OCI-LY7 (cell line): ENCODE results near the gene KRTAP10-5. TPM values are rescaled to one million over a fixed set of nuclear protein-coding genes. Genes with fewer than 3 reads are reported as not detected.

Source experiments
- BruUV-seq: library from RNA; stranded (reverse); fragments of 400-500 nt; replicated peaks from 2 replicates; lab custom pipeline; 2021; lab: Mats Ljungman, UMichigan
- CTCF ChIA-PET: fragments of 300-600 bp; sonication (Branson Sonifier 250); formaldehyde crosslinking; loops from one replicate; lab custom pipeline; 2022; ENCODE audit warnings: antibody characterized with exemption; ENCODE audit not compliant: unreplicated experiment; lab: Charles Lee
- POLR2A ChIA-PET: fragments of 300-600 bp; sonication (Branson Sonifier 250); formaldehyde crosslinking; loops from one replicate; lab custom pipeline; 2022; ENCODE audit warnings: antibody characterized with exemption; lab: Charles Lee
- DNase-seq: peaks from one replicate; pipeline ENCODE4 v3.0.0-alpha.2; 2015; ENCODE audit warnings: low spot score
- H2AFZ ChIP-seq: fragments of 200-600 bp; sonication (generic), shearing (Covaris generic); 2 replicates; pipeline ENCODE4 v1.6.1; 2014; ENCODE audit warnings: mild to moderate bottlenecking, antibody characterized with exemption, low read length, moderate library complexity
- H3K27ac ChIP-seq: fragments of 200-600 bp; sonication (generic); 2 replicates; pipeline ENCODE4 v1.5.1; 2014; ENCODE audit warnings: mixed run types, low read depth, mild to moderate bottlenecking, moderate library complexity, low read length, inconsistent platforms; ENCODE audit not compliant: poor library complexity, severe bottlenecking
- H3K36me3 ChIP-seq: fragments of 200-600 bp; sonication (generic); 2 replicates; pipeline ENCODE4 v1.6.1; 2014; ENCODE audit warnings: mild to moderate bottlenecking, antibody characterized with exemption, low read length, moderate library complexity, mixed read lengths; ENCODE audit not compliant: insufficient read depth
- H3K4me1 ChIP-seq: fragments of 200-600 bp; sonication (generic); 2 replicates; pipeline ENCODE4 v1.5.1; 2014; ENCODE audit warnings: mild to moderate bottlenecking, low read length; ENCODE audit not compliant: insufficient read depth, poor library complexity, severe bottlenecking
- H3K4me2 ChIP-seq: fragments of 200-600 bp; sonication (generic); 2 replicates; pipeline ENCODE4 v1.6.1; 2014; ENCODE audit warnings: mild to moderate bottlenecking, low read length
- H3K4me3 ChIP-seq: fragments of 200-600 bp; sonication (generic); 2 replicates; pipeline ENCODE4 v1.5.1; 2014; ENCODE audit warnings: mild to moderate bottlenecking, low read depth, low read length; ENCODE audit not compliant: poor library complexity, severe bottlenecking
- H3K79me2 ChIP-seq: fragments of 200-600 bp; sonication (generic); 2 replicates; pipeline ENCODE4 v1.6.1; 2016; ENCODE audit warnings: low read depth, mild to moderate bottlenecking, low read length, moderate library complexity, mixed read lengths; ENCODE audit not compliant: insufficient read depth
- H3K9me2 ChIP-seq: fragments of 200-600 bp; sonication (generic); 2 replicates; pipeline ENCODE4 v1.6.1; 2016; ENCODE audit warnings: mild to moderate bottlenecking, low read length, mixed read lengths; ENCODE audit not compliant: insufficient read depth
- H3K9me3 ChIP-seq: fragments of 200-600 bp; sonication (generic); 2 replicates; pipeline ENCODE4 v1.6.1; 2014; ENCODE audit warnings: mild to moderate bottlenecking, mixed run types, low read length, mixed read lengths
- H4K20me1 ChIP-seq: fragments of 200-600 bp; sonication (generic); 2 replicates; pipeline ENCODE4 v1.6.1; 2014; ENCODE audit warnings: mild to moderate bottlenecking, antibody characterized with exemption, low read length, moderate library complexity, mixed read lengths; ENCODE audit not compliant: insufficient read depth
- EZH2phosphoT487 ChIP-seq: fragments of 200-600 bp; sonication (generic); IDR thresholded peaks from 2 replicates; pipeline ENCODE4 v1.6.1; 2018; ENCODE audit warnings: low read depth, borderline replicate concordance, mild to moderate bottlenecking, mixed run types, antibody characterized with exemption, low read length, moderate library complexity, mixed read lengths
- intact Hi-C: fragments of 100-400 bp; cut with micrococcal nuclease; formaldehyde crosslinking; loops from one replicate; pipeline ENCODE4 v1.10.0; 2022; ENCODE audit not compliant: unreplicated experiment
- total RNA-seq, 2 experiments: library from RNA; depleted of rRNA in 1 of 2; stranded (reverse); fragments of >200 nt in 1 of 2; shearing (Covaris generic) in 1 of 2; gene quantifications; 2 replicates each; pipeline ENCODE4 v1.2.3, GENCODE V29; 2014 to 2022
- TF ChIP-seq, protein P1 (sequence below): fragments of 200-600 bp; sonication (generic); conservative IDR thresholded peaks from 2 replicates; pipeline ENCODE4 v1.5.1; 2014; ENCODE audit warnings: mild to moderate bottlenecking, antibody characterized with exemption, low read length, moderate library complexity, mixed read lengths

The KRTAP10-5 gene
- total RNA-seq, 2 experiments from 2014 or later: not detected

DNA sequence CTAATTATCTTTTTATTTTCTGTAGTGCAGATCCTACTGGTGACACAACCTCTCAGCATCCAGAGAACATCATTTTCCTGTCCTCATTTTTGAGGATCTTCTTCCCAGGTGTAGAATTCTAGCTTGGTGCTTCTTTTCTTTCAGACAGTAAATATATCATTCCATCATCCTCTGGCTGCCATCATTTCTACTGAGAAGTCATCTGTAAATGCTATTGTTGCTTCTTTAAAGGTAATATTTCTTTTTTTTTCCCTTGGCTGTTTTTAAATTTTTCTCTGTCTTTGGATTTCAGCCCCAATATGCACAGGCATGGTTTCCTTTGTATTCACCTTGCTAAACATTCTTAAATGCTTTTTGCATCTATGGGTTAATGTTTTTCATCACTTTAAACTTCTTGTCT is 43.2 kb upstream of the KRTAP10-5 start:
- CTCF ChIA-PET: no interaction called here

GRCh38 chr21:44619886-44620285 is 39.5 kb upstream of the KRTAP10-5 start:
- Histone ChIP-seq H3K9me3 (peaks cover 26% of the 10 kb centered on the region), H3K4me2 (no peak overlapping the region), H3K79me2 (no peaks in the 10 kb centered on the region), H3K36me3 (no peaks in the 10 kb centered on the region), H3K27ac (no peak overlapping the region), H2AFZ (no peak overlapping the region; the same call in 1 of the 2 replicates), H3K4me1 (peaks cover 12% of the 10 kb centered on the region), H4K20me1 (no peaks in the 10 kb centered on the region), H3K4me3 (no peak overlapping the region), H3K9me2 (no peaks in the 10 kb centered on the region)
- TF ChIP-seq, protein P1, sequence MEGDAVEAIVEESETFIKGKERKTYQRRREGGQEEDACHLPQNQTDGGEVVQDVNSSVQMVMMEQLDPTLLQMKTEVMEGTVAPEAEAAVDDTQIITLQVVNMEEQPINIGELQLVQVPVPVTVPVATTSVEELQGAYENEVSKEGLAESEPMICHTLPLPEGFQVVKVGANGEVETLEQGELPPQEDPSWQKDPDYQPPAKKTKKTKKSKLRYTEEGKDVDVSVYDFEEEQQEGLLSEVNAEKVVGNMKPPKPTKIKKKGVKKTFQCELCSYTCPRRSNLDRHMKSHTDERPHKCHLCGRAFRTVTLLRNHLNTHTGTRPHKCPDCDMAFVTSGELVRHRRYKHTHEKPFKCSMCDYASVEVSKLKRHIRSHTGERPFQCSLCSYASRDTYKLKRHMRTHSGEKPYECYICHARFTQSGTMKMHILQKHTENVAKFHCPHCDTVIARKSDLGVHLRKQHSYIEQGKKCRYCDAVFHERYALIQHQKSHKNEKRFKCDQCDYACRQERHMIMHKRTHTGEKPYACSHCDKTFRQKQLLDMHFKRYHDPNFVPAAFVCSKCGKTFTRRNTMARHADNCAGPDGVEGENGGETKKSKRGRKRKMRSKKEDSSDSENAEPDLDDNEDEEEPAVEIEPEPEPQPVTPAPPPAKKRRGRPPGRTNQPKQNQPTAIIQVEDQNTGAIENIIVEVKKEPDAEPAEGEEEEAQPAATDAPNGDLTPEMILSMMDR: no peak
- no peak for TF ChIP-seq EZH2phosphoT487
- ChIA-PET CTCF (no interaction called here), POLR2A (interaction anchor here (1.2 kb wide), 1 partner anchor 981 kb away, joined by 6 read pairs; no protein-coding TSS in a partner anchor)
- BruUV-seq: no TSS peak
- intact Hi-C loops: no loop called here
- no peak for DNase-seq

More for the DNA sequence above, 43.2 kb upstream of the KRTAP10-5 start:
- Histone ChIP-seq H3K4me1 (peaks cover 7% of the 10 kb centered on the region), H2AFZ (no peak overlapping the region), H3K36me3 (no peaks in the 10 kb centered on the region), H4K20me1 (no peaks in the 10 kb centered on the region), H3K4me2 (no peak overlapping the region), H3K27ac (no peak overlapping the region), H3K4me3 (no peak overlapping the region), H3K9me3 (peaks cover 26% of the 10 kb centered on the region), H3K9me2 (no peaks in the 10 kb centered on the region), H3K79me2 (no peaks in the 10 kb centered on the region)
- POLR2A ChIA-PET: no interaction called here
- no peak for DNase-seq
- no peak for TF ChIP-seq EZH2phosphoT487
- TF ChIP-seq, protein P1: no peak
- intact Hi-C loops: no loop called here
- no TSS peak for BruUV-seq

GRCh38 chr21:44618909-44619308 is 38.5 kb upstream of the KRTAP10-5 start:
- no peaks in the 10 kb centered on the region for H4K20me1 ChIP-seq
- H3K79me2 ChIP-seq: no peaks in the 10 kb centered on the region
- CTCF ChIA-PET: no interaction called here
- H3K4me1 ChIP-seq: peaks cover 12% of the 10 kb centered on the region
- TF ChIP-seq, protein P1: no peak
- TF ChIP-seq EZH2phosphoT487: no peak
- no peak overlapping the region for H3K4me3 ChIP-seq
- no TSS peak for BruUV-seq
- H2AFZ ChIP-seq: peak overlapping the region; percentile 62
- no peak overlapping the region for H3K27ac ChIP-seq
- peak; percentile 36 for DNase-seq
- no peaks in the 10 kb centered on the region for H3K9me2 ChIP-seq
- POLR2A ChIA-PET: interaction anchor here (1.2 kb wide), 1 partner anchor 980 kb away, joined by 6 read pairs; no protein-coding TSS in a partner anchor
- no peaks in the 10 kb centered on the region for H3K36me3 ChIP-seq
- intact Hi-C loops: no loop called here
- H3K9me3 ChIP-seq: peaks cover 23% of the 10 kb centered on the region
- 0 out of 2 replicates have a peak overlapping the region, but pooled peaks have one; percentile 6 for H3K4me2 ChIP-seq
